Measurements from ENCODE around the gene ZNF335. TPM values are rescaled to one million over a fixed set of nuclear protein-coding genes. Genes with fewer than 3 reads are reported as not detected.
A peak's percentile ranks its signal among the peaks of the same experiment; 100 is the strongest.

ZNF335 gene
- total and polyA plus RNA-seq, 2 of the 8 experiments (the other 6 are each of a cell fraction or from before 2014, with no cell fraction given), result 12.4 to 14.6 TPM

DNA sequence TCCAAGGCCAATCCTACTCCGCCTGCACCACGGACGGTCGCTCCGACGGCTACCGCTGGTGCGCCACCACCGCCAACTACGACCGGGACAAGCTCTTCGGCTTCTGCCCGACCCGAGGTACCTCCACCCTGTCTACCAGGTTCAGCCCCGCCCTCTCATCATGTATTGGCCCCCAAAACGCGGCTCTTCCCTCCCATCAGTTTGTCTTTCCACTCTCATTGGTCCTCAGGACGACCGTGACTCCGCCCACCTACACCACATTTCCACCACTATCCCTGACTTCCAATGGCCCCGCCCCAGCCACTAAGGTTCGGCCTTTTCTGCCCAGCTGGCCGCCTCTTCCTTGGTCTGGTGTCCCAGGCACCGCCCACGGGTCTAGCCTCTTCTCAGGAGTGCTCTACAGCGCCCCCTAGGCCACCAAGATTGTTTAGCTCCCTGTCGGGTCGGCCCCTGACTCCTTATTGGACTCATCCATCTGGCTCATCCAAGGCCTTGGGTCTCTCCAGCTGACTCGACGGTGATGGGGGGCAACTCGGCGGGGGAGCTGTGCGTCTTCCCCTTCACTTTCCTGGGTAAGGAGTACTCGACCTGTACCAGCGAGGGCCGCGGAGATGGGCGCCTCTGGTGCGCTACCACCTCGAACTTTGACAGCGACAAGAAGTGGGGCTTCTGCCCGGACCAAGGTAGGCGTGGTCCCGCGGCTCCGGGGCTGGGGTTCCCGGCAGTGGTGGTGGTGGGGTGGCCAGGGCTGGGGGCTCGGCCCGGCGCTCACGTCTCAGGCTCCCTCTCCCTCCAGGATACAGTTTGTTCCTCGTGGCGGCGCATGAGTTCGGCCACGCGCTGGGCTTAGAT lies 39.9 kb upstream of the ZNF335 start:
- WGBS, 2 experiments (ENCODE audit: extremely low coverage in 1 of 2, insufficient coverage in 1 of 2, insufficient read length in 1 of 2, insufficient replicate concordance in 2 of 2, low coverage in 1 of 2, low lambda C conversion rate in 2 of 2, missing lambda C conversion rate in 1 of 2), result 67% methylated on average over 46 of the region's 57 CpGs; no CpG with 5 or more reads in 1 of the 2 experiments
- H3K23me2 ChIP-seq (ENCODE audit: low read depth, low read length), result peaks cover 4% of the 10 kb centered on the region; the same call in 1 of the 2 replicates
- POLR2A ChIA-PET (ENCODE audit: partially characterized antibody), result interaction anchor here (0.6 to 3.2 kb wide), 6 partner anchors 10 to 46 kb away, joined by 3 to 12 read pairs (median 3); partner anchors contain the start of gene ZNF335
- peak; percentile 50; the same call in 1 of the 2 replicates for TF ChIP-seq SP1 (IDR thresholded peaks at IDR 0.05; ENCODE audit: low read depth, low read length)
- TF ChIP-seq ZNF274 (IDR thresholded peaks at IDR 0.05; ENCODE audit: borderline replicate concordance, extremely low read depth, low read length), result no peak
- no peak for TF ChIP-seq JUN (IDR thresholded peaks at IDR 0.05; ENCODE audit: low read depth, low read length)
- peak in 1 of 2 experiments; percentile 52; a peak in 1 of 3 replicates for TF ChIP-seq POLR2A (IDR thresholded peaks at IDR 0.05; ENCODE audit: control extremely low read depth in 1 of 2, low read depth in 2 of 2, low read length in 2 of 2)
- TF ChIP-seq SAP30 (IDR thresholded peaks at IDR 0.05; ENCODE audit: insufficient read depth, insufficient replicate concordance, low read length), result no peak
- TF ChIP-seq GTF2F1 (IDR thresholded peaks at IDR 0.05; ENCODE audit: borderline replicate concordance, low read depth, low read length), result no peak
- no peak for TF ChIP-seq FOSL1 (IDR thresholded peaks at IDR 0.05; ENCODE audit: insufficient read depth, low read depth, low read length)
- TF ChIP-seq SP4 (IDR thresholded peaks at IDR 0.05; ENCODE audit: low read length), result 0 out of 2 replicates have a peak, but pooled peaks have one; percentile 76
- no peak for TF ChIP-seq RXRA (IDR thresholded peaks at IDR 0.05; ENCODE audit: insufficient read depth, low read depth, low read length)
- TF ChIP-seq, protein P1, sequence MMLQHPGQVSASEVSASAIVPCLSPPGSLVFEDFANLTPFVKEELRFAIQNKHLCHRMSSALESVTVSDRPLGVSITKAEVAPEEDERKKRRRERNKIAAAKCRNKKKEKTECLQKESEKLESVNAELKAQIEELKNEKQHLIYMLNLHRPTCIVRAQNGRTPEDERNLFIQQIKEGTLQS (IDR thresholded peaks at IDR 0.05; ENCODE audit: insufficient read depth, low read depth, low read length), result 0 out of 2 replicates have a peak, but pooled peaks have one; percentile 24

More for the DNA sequence above, 39.9 kb upstream of the ZNF335 start:
- H4K5ac ChIP-seq (ENCODE audit: insufficient read length, low read depth, low read length), result no peak overlapping the region
- CTCF ChIA-PET (ENCODE audit: partially characterized antibody), result interaction anchor here (0.6 to 5.0 kb wide), 23 partner anchors 9 to 464 kb away, joined by 3 to 156 read pairs (median 4); partner anchors contain the start of genes SLC12A5 and ZNF335
- no peak overlapping the region for H3K9ac ChIP-seq (replicated peaks in 1 of 4; ENCODE audit: extremely low read depth in 1 of 4, low read depth in 3 of 4, low read length in 3 of 4)
- peaks cover 4 to 10% (median 8%) of the 10 kb centered on the region in 4 experiments; a peak in 6 of 7 replicates for H3K4me1 ChIP-seq (replicated peaks in 1 of 4; ENCODE audit: control insufficient read depth in 3 of 4, insufficient read depth in 4 of 4, low read length in 3 of 4)
- H2BK12ac ChIP-seq (ENCODE audit: low read depth, low read length), result 0 out of 2 replicates have a peak overlapping the region, but pooled peaks have one; percentile 50
- no peak overlapping the region for H2AK5ac ChIP-seq (ENCODE audit: low read depth, low read length)
- no peaks in the 10 kb centered on the region for H3K79me1 ChIP-seq (ENCODE audit: low read depth, low read length)
- H2BK20ac ChIP-seq (ENCODE audit: low read length), result no peak overlapping the region
- H3K9me3 ChIP-seq (ENCODE audit: insufficient read depth in 2 of 2, low read depth in 1 of 2, low read length in 1 of 2), result no peaks in the 10 kb centered on the region
- H3K4ac ChIP-seq (replicated peaks; ENCODE audit: insufficient read length, low read depth, low read length), result no peak overlapping the region
- DNase-seq (ENCODE audit: low read depth in 1 of 2, low spot score in 2 of 2), result peak; percentile 92 to 100
- H3K79me2 ChIP-seq (ENCODE audit: control insufficient read depth in 1 of 2, insufficient read depth in 2 of 2, low read length in 2 of 2), result no peaks in the 10 kb centered on the region
- no peak overlapping the region for H3K56ac ChIP-seq (replicated peaks; ENCODE audit: insufficient read length, low read depth, low read length)
- H3K4me2 ChIP-seq (ENCODE audit: insufficient read depth in 1 of 2, low read depth in 2 of 2, low read length in 2 of 2), result peak overlapping the region; percentile 12 to 52; a peak in 3 of 4 replicates
- no peak overlapping the region for H4K91ac ChIP-seq (replicated peaks; ENCODE audit: insufficient read length, low read length)
- H2BK120ac ChIP-seq (replicated peaks; ENCODE audit: low read depth, low read length), result no peak overlapping the region
- H4K8ac ChIP-seq (ENCODE audit: extremely low read depth, insufficient read depth, low read length), result no peak overlapping the region
- H4K20me1 ChIP-seq (replicated peaks in 1 of 2; ENCODE audit: control insufficient read depth in 1 of 2, insufficient read depth in 2 of 2, low read length in 2 of 2), result no peaks in the 10 kb centered on the region
- peaks cover 0 to 7% (median 5%) of the 10 kb centered on the region in 4 experiments; a peak in 4 of 7 replicates for H3K27me3 ChIP-seq (replicated peaks in 1 of 4; ENCODE audit: control insufficient read depth in 3 of 4, extremely low read depth in 1 of 4, insufficient read depth in 3 of 4, low read length in 3 of 4)
- peak overlapping the region; percentile 48; the same call in 1 of the 2 replicates for H3K18ac ChIP-seq (ENCODE audit: extremely low read depth, low read length)
- H3K4me3 ChIP-seq (ENCODE audit: extremely low read depth in 1 of 4, insufficient read depth in 2 of 4, low read depth in 3 of 4, low read length in 4 of 4), result 0 out of 8 replicates have a peak overlapping the region, but pooled peaks of 1 of the 4 experiments have one; percentile 29
- no peak overlapping the region; the same call in 1 of the 2 replicates for H2AFZ ChIP-seq (ENCODE audit: low read length)
- no peaks in the 10 kb centered on the region for H3K36me3 ChIP-seq (ENCODE audit: control insufficient read depth in 2 of 4, insufficient read depth in 4 of 4, low read length in 3 of 4)
- no peak overlapping the region for H3K14ac ChIP-seq (ENCODE audit: insufficient read length)
- H2BK15ac ChIP-seq (ENCODE audit: low read length), result no peak overlapping the region
- no peak overlapping the region for H3K27ac ChIP-seq (ENCODE audit: low read depth, low read length)
- FAIRE-seq, result peak; percentile 92
- H2BK5ac ChIP-seq (ENCODE audit: low read depth, low read length), result no peak overlapping the region
- H3K23ac ChIP-seq (ENCODE audit: insufficient read length), result no peak overlapping the region

Measured in H1 (cell line).